DND-41 (cell line): ENCODE measurements around the gene H1-8.

Source experiments
- ATAC-seq: fragments of 200-7000 bp; cut with Tn5 transposase; 3 replicates; pipeline ENCODE4 v1.9.1; 2021; ENCODE audit warnings: low read depth; ENCODE audit not compliant: insufficient read depth
- DNase-seq: peaks from one replicate; pipeline ENCODE4 v3.0.0-alpha.2; 2020
- H2AFZ ChIP-seq: 2 replicates; pipeline ENCODE4 v1.6.0; 2012; ENCODE audit warnings: low read depth, low read length
- H3K27ac ChIP-seq: 2 replicates; pipeline ENCODE4 v1.5.1; 2012; ENCODE audit warnings: low read length, inconsistent platforms
- H3K27me3 ChIP-seq: fragments of 200-600 bp; sonication (generic); 2 replicates; pipeline ENCODE4 v1.6.0; 2012; ENCODE audit warnings: low read length, mild to moderate bottlenecking, inconsistent platforms; ENCODE audit not compliant: insufficient read depth, poor library complexity
- H3K36me3 ChIP-seq: 2 replicates; pipeline ENCODE4 v1.5.1; 2012; ENCODE audit warnings: low read length, inconsistent platforms; ENCODE audit not compliant: insufficient read depth
- H3K4me1 ChIP-seq: 2 replicates; pipeline ENCODE4 v1.5.1; 2012; ENCODE audit warnings: mild to moderate bottlenecking, low read length; ENCODE audit not compliant: insufficient read depth
- H3K4me2 ChIP-seq: 2 replicates; pipeline ENCODE4 v1.6.0; 2012; ENCODE audit warnings: mild to moderate bottlenecking, moderate library complexity, low read length, inconsistent platforms; ENCODE audit not compliant: insufficient read depth
- H3K4me3 ChIP-seq, 2 experiments: fragments of 200-600 bp in 1 of 2; shearing (Covaris generic) in 1 of 2; 2 replicates each; pipeline ENCODE4 v1.5.1; 2012 to 2016; ENCODE audit warnings: inconsistent platforms in 2 of 2, low read length in 2 of 2, mild to moderate bottlenecking in 2 of 2, low read depth in 1 of 2, moderate library complexity in 1 of 2
- H3K79me2 ChIP-seq: 2 replicates; pipeline ENCODE4 v1.6.0; 2012; ENCODE audit warnings: low read length, inconsistent platforms; ENCODE audit not compliant: insufficient read depth
- H3K9ac ChIP-seq: 2 replicates; pipeline ENCODE4 v1.6.0; 2012; ENCODE audit warnings: low read depth, mild to moderate bottlenecking, inconsistent platforms, low read length, moderate library complexity
- H3K9me3 ChIP-seq: 2 replicates; pipeline ENCODE4 v1.5.1; 2012; ENCODE audit warnings: low read length, moderate library complexity, mild to moderate bottlenecking, inconsistent platforms; ENCODE audit not compliant: insufficient read depth, severe bottlenecking
- H4K20me1 ChIP-seq: 2 replicates; pipeline ENCODE4 v1.6.0; 2012; ENCODE audit warnings: low read length; ENCODE audit not compliant: insufficient read depth
- EZH2 ChIP-seq: IDR thresholded peaks from 3 replicates; pipeline ENCODE4 v1.6.1; 2012; ENCODE audit warnings: borderline replicate concordance, low read depth, mild to moderate bottlenecking, moderate library complexity, low read length, inconsistent platforms; ENCODE audit not compliant: severe bottlenecking
- TF ChIP-seq, protein P1 (sequence below): IDR thresholded peaks from 2 replicates; pipeline ENCODE4 v1.5.1; 2012; ENCODE audit warnings: borderline replicate concordance, low read length, moderate library complexity, mild to moderate bottlenecking; ENCODE audit not compliant: poor library complexity, severe bottlenecking; ENCODE audit errors: extremely low read depth

The H1-8 gene

GRCh38 chr3:129576514-129577352 is 33.8 kb downstream of the H1-8 start:
- DNase-seq: peak; percentile 81
- H3K4me3 ChIP-seq: no peak overlapping the region
- no peak overlapping the region for H2AFZ ChIP-seq
- H3K27me3 ChIP-seq: no peaks in the 10 kb centered on the region
- peaks cover 40% of the 10 kb centered on the region for H3K4me1 ChIP-seq
- peaks cover 13% of the 10 kb centered on the region; the same call in 1 of the 2 replicates for H3K79me2 ChIP-seq
- no peak for TF ChIP-seq EZH2
- TF ChIP-seq, protein P1, sequence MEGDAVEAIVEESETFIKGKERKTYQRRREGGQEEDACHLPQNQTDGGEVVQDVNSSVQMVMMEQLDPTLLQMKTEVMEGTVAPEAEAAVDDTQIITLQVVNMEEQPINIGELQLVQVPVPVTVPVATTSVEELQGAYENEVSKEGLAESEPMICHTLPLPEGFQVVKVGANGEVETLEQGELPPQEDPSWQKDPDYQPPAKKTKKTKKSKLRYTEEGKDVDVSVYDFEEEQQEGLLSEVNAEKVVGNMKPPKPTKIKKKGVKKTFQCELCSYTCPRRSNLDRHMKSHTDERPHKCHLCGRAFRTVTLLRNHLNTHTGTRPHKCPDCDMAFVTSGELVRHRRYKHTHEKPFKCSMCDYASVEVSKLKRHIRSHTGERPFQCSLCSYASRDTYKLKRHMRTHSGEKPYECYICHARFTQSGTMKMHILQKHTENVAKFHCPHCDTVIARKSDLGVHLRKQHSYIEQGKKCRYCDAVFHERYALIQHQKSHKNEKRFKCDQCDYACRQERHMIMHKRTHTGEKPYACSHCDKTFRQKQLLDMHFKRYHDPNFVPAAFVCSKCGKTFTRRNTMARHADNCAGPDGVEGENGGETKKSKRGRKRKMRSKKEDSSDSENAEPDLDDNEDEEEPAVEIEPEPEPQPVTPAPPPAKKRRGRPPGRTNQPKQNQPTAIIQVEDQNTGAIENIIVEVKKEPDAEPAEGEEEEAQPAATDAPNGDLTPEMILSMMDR: no peak
- peaks cover 52% of the 10 kb centered on the region for H4K20me1 ChIP-seq
- peak overlapping the region; percentile 9; the same call in 1 of the 2 replicates for H3K9ac ChIP-seq
- no peaks in the 10 kb centered on the region for H3K9me3 ChIP-seq
- peak overlapping the region; percentile 62 for H3K27ac ChIP-seq
- peaks cover 100% of the 10 kb centered on the region for H3K36me3 ChIP-seq
- no peak overlapping the region for H3K4me2 ChIP-seq
- ATAC-seq: peak; percentile 80

- TF ChIP-seq, protein P1: no peak
- TF ChIP-seq EZH2: no peak
- ATAC-seq (no peak; the same call in 1 of the 3 replicates), DNase-seq (peak; percentile 54)
- Histone ChIP-seq H3K9ac (no peak overlapping the region), H3K9me3 (no peaks in the 10 kb centered on the region), H2AFZ (no peak overlapping the region), H3K4me1 (peaks cover 40% of the 10 kb centered on the region), H4K20me1 (peaks cover 53% of the 10 kb centered on the region), H3K4me2 (no peak overlapping the region), H3K27me3 (no peaks in the 10 kb centered on the region), H3K79me2 (peaks cover 15% of the 10 kb centered on the region), H3K4me3 (no peak overlapping the region), H3K27ac (peak overlapping the region; percentile 65), H3K36me3 (peaks cover 100% of the 10 kb centered on the region)
Measured at GRCh38 chr3:129577366-129577765, 34.4 kb downstream of the H1-8 start.

- H3K4me3 ChIP-seq: no peak overlapping the region
- peak overlapping the region; percentile 17; the same call in 1 of the 2 replicates for H3K9ac ChIP-seq
- no peak overlapping the region for H2AFZ ChIP-seq
- DNase-seq (peak; percentile 47), ATAC-seq (peak; percentile 17; the same call in 2 of the 3 replicates)
- H3K4me1 ChIP-seq: peaks cover 40% of the 10 kb centered on the region
- TF ChIP-seq EZH2: no peak
- TF ChIP-seq, protein P1: no peak
- peak overlapping the region; percentile 65 for H3K27ac ChIP-seq
- H3K9me3 ChIP-seq: no peaks in the 10 kb centered on the region
- peaks cover 100% of the 10 kb centered on the region for H3K36me3 ChIP-seq
- peaks cover 51% of the 10 kb centered on the region for H4K20me1 ChIP-seq
- peaks cover 17% of the 10 kb centered on the region for H3K79me2 ChIP-seq
- H3K27me3 ChIP-seq: no peaks in the 10 kb centered on the region
- no peak overlapping the region for H3K4me2 ChIP-seq
Measured at GRCh38 chr3:129577925-129578786, 35.2 kb downstream of the H1-8 start.
